NCI-H226 (cell line): ENCODE data around the gene KCNH2.

Experiments used
- DNase-seq: peaks from one replicate; pipeline ENCODE4 v3.0.0-alpha.2; 2015

Gene KCNH2

GRCh38 chr7:150947761-150948651 lies 30.1 kb downstream of the KCNH2 start:
- no peak for DNase-seq

GRCh38 chr7:150947241-150947745 lies 30.8 kb downstream of the KCNH2 start:
- DNase-seq = no peak

- DNase-seq = no peak
Observed at GRCh38 chr7:150946421-150947240, 31.5 kb downstream of the KCNH2 start.

- no peak for DNase-seq
Observed at GRCh38 chr7:150945853-150946420, 32.2 kb downstream of the KCNH2 start.

- DNase-seq = no peak
Observed at GRCh38 chr7:150945171-150945852, 32.8 kb downstream of the KCNH2 start.

GRCh38 chr7:150944066-150945042 lies 33.8 kb downstream of the KCNH2 start:
- DNase-seq = no peak

GRCh38 chr7:150943453-150943814 lies 34.7 kb downstream of the KCNH2 start:
- no peak for DNase-seq

GRCh38 chr7:150942591-150943452 lies 35.3 kb downstream of the KCNH2 start:
- no peak for DNase-seq

GRCh38 chr7:150942001-150942590 lies 36.0 kb downstream of the KCNH2 start:
- no peak for DNase-seq

GRCh38 chr7:150941351-150942000 lies 36.6 kb downstream of the KCNH2 start:
- no peak for DNase-seq

- no peak for DNase-seq
Observed at GRCh38 chr7:150940431-150941102, 37.6 kb downstream of the KCNH2 start.

GRCh38 chr7:150939466-150939865 lies 38.7 kb downstream of the KCNH2 start:
- no peak for DNase-seq

GRCh38 chr7:150939052-150939451 lies 39.1 kb downstream of the KCNH2 start:
- no peak for DNase-seq

GRCh38 chr7:150938566-150938965 lies 39.6 kb downstream of the KCNH2 start:
- DNase-seq = no peak

- DNase-seq = peak; percentile 68
Observed at GRCh38 chr7:150937848-150938561, 40.1 kb downstream of the KCNH2 start.

- DNase-seq = no peak
Observed at GRCh38 chr7:150936018-150936417, 42.1 kb downstream of the KCNH2 start.

- no peak for DNase-seq
Observed at GRCh38 chr7:150935149-150935548, 43.0 kb downstream of the KCNH2 start.

- no peak for DNase-seq
Observed at GRCh38 chr7:150934045-150934766, 43.9 kb downstream of the KCNH2 start.
